Measurements from ENCODE around the gene WIF1.

Gene WIF1

DNA sequence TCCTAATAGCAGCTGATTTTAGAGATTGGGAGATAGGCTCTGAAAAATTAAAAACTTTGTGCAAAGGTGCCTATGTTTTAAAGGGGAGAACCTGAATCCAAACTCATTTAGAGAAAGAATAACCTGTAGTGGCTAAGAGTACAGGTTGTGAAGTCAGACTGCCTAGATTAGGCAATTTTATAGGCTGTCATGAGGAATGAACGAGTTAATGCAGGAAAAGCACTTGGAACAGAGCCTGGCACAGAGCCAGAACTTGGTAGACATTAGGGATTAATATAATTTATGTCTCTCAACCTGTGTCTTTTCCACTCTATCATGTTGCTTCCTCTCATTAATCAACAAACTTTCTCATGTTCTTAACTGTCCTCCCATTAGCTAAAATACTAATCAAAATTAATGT lies 98.1 kb downstream of the WIF1 start:
- DNase-seq (ENCODE audit: low read depth in 2 of 2) = no peak

DNA sequence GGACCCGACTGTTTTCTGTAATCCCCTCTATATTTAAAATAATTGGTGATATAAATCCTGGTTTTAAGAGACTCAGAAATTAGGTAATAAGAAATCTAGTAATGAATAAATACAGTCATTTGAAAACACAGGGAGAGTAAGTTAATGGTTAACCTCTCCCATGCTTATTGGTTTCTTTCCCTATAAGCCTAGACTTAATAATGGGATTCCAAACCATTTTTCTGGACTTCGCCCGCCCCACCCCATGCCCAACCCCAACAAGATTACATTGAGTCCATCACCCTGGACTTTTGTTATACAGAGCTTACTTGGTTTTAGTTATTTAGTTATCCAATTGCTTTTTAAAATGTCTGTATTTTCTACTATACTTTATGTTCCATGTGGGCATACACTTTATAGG lies 98.7 kb downstream of the WIF1 start:
- DNase-seq (ENCODE audit: low read depth in 2 of 2) = no peak

DNA sequence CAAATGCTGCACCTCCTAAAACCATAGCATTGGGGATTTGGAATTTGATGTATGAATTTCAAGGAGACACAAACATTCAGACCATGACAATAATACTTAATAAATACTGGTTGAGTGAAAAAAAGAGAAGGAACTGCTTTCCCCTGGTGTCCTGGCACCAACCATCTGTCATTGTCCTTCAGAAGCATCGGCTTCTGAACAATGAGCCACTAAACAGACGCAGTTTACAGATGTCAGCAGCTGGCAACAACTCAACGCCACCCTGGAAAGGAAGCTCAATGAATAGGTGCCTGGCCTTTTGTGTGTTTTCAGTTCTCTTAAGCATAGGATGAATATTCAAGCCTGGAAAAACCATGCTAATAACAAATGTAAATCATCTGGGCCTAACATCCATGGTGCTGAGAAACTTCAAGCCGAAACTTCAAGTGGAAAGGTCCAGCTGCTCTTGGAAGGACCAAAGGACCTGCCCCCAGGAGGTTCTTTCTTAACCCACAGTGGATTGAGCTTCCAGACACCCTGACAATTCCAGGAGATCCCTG lies 101.3 kb downstream of the WIF1 start:
- no peak for DNase-seq (ENCODE audit: low read depth in 2 of 2)

DNA sequence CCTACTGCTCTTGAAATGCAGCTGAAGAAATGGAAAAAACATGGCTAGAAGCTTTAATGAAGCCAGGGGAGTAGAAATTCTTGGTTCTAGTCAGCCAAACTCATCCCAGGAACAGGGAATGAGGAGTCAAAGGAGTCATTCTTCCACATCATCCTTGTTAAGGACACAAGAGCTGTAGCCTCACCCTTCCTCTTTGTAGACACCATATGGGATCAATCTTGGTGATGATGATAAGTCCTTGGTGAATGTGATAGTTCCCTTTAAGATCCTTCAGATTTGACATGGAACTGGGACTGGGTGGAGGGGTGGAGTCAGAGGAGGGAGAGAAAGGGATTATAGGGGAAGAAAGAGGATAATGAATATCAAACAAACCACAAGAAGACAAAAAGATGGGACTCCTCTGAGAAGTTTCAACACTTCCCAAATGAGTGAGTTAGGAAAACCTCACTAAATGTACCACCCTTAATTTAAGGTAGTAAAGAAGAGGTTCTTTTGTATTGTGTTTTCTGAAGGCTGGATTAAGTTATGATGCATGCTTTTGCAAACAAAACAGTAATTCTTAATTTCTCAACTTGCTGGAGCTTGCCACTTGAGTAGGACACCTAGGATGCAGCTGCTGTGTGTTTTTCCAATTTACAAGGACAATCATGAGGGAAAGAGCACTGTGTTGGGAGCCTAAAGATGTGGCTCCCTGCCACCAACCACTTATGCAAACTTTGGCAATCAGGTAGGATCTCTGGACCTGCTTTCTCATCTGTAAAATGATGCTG lies 104.0 kb downstream of the WIF1 start:
- DNase-seq (ENCODE audit: low read depth in 2 of 2) = no peak

DNA sequence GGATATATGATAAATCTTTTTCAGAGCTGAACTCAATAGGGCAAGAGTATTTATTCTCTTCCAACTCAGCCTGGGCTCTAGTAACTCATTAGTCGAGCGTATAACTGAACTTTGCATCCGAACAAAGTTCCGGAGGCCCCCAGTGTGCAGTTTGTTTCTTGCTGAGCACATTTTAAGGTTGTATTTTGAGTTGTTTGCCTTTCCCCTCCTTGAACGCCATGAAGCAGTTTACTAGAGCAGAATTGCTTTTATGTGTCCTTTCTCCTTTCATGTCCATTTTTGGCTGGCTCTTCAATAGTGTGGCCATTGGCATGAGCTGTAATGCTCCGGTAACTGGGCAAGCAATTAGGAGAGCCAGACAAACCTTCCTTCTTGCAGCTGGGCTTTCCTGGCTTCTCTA lies 105.3 kb downstream of the WIF1 start:
- DNase-seq (ENCODE audit: low read depth in 2 of 2) = no peak

DNA sequence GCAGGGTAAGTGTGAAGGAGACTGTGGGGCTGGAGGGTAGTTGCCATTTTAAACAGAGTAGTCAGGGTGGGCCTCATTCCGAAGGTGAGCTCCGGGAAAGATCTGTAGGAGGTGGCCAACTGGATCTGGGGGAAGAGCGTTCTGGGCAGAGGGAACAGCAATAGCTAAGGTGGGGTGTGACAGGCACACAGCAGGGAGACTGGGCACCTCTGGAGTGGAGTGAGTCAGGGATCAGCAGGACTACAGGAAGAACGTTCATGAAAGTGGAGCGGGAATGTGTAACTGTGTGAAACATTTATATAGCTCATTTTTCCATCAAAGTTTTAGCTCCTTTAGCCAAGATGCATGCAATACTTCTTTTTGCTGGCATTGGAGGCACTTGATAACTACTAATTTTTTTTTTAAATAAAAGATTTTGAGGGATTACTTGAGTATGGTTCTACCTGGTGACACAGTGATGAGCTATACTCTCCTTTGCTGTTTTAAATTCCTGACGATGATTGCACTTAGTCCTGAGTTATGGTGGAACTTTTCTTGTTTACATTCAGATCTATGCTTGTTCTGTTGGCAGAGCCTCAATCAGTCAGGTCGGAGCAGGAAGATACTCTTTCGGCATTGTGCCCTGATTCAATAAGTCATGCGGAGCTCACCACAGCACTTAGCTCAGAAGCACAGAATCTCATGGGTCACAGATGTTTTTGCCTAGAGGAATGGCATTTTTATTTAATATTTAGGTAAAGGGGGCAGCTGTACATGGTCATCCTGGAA lies 106.4 kb downstream of the WIF1 start:
- DNase-seq (ENCODE audit: low read depth in 2 of 2) = no peak

DNA sequence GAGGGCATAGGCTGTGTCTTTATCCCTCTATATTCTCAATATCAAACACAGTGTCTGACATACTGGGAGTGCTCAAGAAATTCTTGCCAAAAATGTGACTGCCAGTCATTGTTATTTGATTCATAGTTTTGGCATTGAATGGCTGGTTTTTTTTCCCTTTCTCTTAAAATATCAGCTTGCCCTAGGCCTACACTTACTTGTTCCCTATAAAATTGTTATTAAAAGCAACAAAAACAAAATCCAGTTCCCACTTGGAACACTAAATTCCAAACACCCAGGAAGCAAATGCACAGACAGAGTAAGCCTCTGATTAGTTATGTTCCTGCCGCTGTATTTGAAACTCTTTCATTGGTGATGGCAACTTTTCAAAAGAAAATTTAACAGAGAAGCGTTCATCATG lies 110.7 kb downstream of the WIF1 start:
- no peak for DNase-seq (ENCODE audit: low read depth in 2 of 2)

DNA sequence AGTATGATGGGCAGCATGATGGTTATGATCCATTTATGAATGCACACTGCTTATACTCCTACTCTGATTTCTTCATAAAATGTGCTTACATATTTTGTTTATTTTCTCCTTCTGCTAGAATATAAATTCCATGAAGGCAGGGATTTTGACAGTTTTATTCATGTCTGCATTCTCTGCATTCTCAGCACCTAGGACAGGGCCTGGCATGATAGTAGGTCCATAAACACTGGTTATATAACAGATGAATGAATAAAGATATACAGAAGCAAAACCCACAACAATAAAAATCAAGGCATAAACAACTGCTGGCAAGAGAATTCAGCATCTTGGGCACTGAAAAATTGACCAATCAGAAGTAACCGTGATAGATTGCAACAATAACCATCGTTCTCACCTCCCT lies 115.4 kb downstream of the WIF1 start:
- no peak for DNase-seq (ENCODE audit: low read depth in 2 of 2)

DNA sequence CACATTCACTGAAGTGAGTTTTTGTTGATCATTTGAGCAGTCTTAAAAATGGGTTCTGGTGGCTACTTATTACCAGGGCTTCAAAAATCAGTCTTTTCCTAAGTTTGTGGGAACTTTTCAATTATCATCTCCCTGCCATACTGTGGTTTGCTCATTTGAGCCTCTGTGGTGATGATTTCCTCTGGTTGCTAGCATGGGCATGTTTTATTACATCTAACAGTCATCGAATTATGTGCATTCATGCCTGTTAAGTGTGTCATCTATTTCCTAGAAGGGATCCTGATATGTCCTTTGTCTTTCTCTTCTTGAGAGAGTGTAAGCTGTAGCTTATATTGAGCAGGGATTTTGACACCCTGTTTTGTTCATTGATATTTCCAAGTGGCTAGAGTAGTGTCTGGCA lies 116.8 kb downstream of the WIF1 start:
- DNase-seq (ENCODE audit: low read depth in 2 of 2) = no peak
